ENCODE measurements around the gene OR51B2.

The OR51B2 gene

GRCh38 chr11:5277807-5278382 lies 46.2 kb downstream of the OR51B2 start:
- TF ChIP-seq REST (IDR thresholded peaks at IDR 0.05; ENCODE audit: insufficient read depth in 1 of 2, low read depth in 2 of 2, low read length in 2 of 2) (no peak), SIN3A (IDR thresholded peaks at IDR 0.05; ENCODE audit: borderline replicate concordance, insufficient read depth, low read length) (no peak), FOXP2 (optimal IDR thresholded peaks at IDR 0.05; ENCODE audit: borderline replicate concordance, extremely low read depth, extremely low read length, insufficient read depth) (no peak), POLR2AphosphoS5 (IDR thresholded peaks at IDR 0.05; ENCODE audit: low read depth, low read length) (no peak), TAF1 (IDR thresholded peaks at IDR 0.05; ENCODE audit: borderline replicate concordance, insufficient read depth, low read length) (no peak)

DNA sequence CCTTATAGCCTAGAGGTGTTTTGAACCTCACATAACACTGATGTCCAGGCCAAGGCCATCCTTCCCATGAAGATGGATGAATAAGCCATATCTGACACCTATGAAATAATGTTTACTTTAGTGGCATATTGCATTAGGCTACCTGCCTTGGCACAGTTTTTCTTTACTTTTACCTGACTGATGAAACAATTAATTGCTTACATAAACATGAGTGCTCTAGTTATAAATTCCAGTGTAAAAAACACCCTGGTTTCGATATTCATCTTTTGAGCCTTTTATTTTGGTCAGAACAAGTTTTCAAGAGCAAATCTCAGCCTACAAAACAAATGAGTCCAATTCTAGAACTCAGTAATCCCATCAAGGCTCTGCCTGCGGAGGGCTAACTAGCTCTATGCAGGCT lies 47.4 kb downstream of the OR51B2 start:
- no peak for TF ChIP-seq TAF1 (IDR thresholded peaks at IDR 0.05; ENCODE audit: borderline replicate concordance, insufficient read depth, low read length)
- no peak for TF ChIP-seq SIN3A (IDR thresholded peaks at IDR 0.05; ENCODE audit: borderline replicate concordance, insufficient read depth, low read length)
- TF ChIP-seq FOXP2 (optimal IDR thresholded peaks at IDR 0.05; ENCODE audit: borderline replicate concordance, extremely low read depth, extremely low read length, insufficient read depth), result no peak
- no peak for TF ChIP-seq REST (IDR thresholded peaks at IDR 0.05; ENCODE audit: insufficient read depth in 1 of 2, low read depth in 2 of 2, low read length in 2 of 2)
- no peak for TF ChIP-seq POLR2AphosphoS5 (IDR thresholded peaks at IDR 0.05; ENCODE audit: low read depth, low read length)

DNA sequence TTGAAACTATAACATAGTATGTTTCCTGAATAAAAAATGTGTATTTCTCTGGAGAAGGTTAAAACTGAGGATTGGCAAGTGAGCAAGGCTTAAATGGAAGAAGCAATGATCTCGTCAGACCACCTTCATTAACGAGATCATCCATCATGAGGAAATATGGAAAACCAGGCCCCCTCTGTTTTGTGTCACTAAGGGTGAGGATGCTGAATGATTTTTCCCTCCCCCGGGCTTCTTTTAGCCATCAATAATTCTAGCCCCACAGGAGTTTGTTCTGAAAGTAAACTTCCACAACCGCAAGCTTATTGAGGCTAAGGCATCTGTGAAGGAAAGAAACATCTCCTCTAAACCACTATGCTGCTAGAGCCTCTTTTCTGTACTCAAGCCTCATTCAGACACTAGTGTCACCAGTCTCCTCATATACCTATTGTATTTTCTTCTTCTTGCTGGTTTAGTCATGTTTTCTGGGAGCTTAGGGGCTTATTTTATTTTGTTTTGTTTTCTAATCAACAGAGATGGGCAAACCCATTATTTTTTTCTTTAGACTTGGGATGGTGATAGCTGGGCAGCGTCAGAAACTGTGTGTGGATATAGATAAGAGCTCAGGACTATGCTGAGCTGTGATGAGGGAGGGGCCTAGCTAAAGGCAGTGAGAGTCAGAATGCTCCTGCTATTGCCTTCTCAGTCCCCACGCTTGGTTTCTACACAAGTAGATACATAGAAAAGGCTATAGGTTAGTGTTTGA lies 48.6 kb downstream of the OR51B2 start:
- no peak for TF ChIP-seq SIN3A (IDR thresholded peaks at IDR 0.05; ENCODE audit: borderline replicate concordance, insufficient read depth, low read length)
- no peak for TF ChIP-seq POLR2AphosphoS5 (IDR thresholded peaks at IDR 0.05; ENCODE audit: low read depth, low read length)
- no peak for TF ChIP-seq TAF1 (IDR thresholded peaks at IDR 0.05; ENCODE audit: borderline replicate concordance, insufficient read depth, low read length)
- no peak for TF ChIP-seq REST (IDR thresholded peaks at IDR 0.05; ENCODE audit: insufficient read depth in 1 of 2, low read depth in 2 of 2, low read length in 2 of 2)
- no peak for TF ChIP-seq FOXP2 (optimal IDR thresholded peaks at IDR 0.05; ENCODE audit: borderline replicate concordance, extremely low read depth, extremely low read length, insufficient read depth)

DNA sequence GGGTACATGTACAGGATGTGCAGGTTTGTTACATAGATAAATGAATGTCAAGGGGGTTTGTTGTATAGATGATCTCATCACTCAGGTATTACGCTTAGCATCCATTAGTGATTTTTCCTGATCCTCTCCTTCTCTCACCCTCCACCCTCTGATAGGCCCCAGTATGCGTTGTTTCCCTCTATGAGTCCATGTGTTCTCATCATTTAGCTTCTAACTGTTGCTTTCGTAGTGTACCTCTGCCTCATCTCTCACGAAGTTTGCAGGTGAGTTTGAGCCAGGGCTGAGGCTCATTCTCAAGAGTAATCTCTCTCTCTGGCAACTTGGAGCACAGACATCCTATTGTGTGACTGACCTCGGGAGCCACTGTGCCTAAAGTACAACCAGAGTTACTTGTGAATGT lies 49.7 kb downstream of the OR51B2 start:
- TF ChIP-seq SIN3A (IDR thresholded peaks at IDR 0.05; ENCODE audit: borderline replicate concordance, insufficient read depth, low read length) (no peak), TAF1 (IDR thresholded peaks at IDR 0.05; ENCODE audit: borderline replicate concordance, insufficient read depth, low read length) (no peak)
